GM18858 (cell line): ENCODE measurements around the gene LHFPL4.
"Not testable (repeated sequence)": the region's sequence is repeated elsewhere in the genome, so short reads cannot be mapped to it uniquely, and the experiment has no call there.

Source experiments
- ATAC-seq: cut with Tn5 transposase; IDR thresholded peaks from one replicate; pipeline ENCODE4 v1.9.1; 2021; ENCODE audit not compliant: unreplicated experiment

Gene LHFPL4

DNA sequence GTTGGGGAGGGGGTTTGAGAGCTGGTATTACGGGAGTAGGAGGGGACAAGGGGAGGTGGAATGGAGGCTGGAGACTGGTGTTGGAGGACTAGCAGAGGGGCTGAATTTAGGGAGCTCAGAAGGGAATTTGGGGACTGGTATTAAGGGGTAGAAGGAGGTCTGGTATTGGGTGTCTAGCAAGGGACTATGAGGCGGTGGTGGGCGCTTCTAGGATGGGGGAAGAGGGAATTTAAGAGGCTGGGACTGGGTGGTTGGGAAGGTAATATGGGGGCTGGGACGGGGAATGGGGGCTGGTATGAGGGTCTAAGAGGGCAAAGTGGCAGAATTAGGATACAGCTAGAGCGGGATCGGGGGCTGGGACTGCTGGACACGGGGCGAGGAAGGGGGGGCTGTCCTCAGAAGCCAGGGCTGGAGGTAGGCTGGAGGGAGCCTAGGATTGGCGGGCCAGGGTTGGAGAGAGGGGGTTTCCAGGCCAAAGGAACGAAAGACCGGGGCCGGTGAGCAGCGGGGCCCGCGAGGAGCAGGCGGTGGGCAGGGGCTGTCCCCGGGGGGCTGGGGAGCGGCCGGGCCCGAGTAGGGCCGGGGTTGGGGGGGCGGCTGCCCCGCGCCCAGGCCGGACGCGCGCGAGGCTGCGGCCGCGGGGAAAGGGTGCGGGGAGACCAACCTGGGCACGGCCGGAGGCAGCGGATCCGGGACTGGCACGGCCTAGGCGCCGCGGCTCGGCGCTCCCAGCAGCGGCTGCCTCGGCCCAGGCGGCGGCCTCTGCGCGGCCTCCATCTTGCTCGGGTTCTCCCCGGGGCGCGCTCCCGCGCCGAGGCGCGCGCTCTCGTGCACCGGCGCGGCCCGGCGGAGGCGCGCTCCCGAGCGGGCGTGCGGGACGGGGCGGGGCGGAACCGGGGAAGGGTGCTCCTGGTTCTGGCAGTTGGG is at the start of gene LHFPL4:
LHFPL4 (minus strand) TSS at position 802 of the 927 bp plus-strand sequence. CDS start 1,143 bp downstream, outside the sequence.
- ATAC-seq, result no peak

DNA sequence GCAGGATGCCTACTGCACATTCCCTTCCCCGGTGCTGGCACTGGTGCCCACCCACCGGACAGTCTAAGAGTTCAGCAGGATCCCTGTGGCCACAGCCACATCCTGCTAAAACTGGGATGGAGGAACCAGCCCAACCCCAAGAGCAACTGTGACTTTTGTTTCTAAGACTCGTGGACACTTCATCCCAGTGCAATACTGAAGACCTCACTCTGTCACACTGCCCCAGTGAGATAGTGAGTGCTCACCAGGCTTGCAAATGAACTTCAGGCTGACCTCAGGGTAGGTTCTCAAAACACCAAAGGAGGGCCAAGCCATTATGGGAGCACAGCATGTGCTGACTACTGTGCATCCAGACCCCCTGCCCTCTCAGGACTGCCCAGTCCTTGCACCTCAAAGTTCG is 49.0 kb upstream of the LHFPL4 start:
- no peak for ATAC-seq

DNA sequence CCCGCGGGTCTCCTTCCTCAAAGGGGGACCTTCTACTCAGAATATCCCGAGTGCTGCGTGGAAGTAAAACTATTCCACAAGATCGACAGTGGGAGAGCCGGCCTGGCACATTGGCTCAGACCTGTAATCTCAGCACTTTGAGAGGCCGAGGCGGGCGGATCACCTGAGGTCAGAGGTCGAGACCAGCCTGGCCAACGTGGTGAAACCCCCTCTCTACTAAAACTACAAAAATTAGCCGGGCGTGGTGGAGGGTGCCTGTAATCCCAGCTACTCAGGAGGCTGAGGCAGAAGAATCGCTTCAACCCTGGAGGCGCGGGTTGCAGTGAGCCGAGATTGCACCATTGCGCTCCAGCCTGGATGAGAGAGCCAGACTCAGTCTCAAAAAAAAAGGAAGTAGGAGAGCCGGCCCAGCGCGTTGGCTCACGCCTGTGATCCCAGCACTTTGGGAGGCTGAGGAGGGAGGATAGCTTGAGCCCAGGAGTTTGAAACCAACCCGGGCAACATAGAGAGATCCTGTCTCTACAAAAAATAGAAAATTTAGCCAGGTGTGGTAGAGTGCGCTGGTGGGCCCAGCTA is 47.5 kb upstream of the LHFPL4 start:
- ATAC-seq, result not testable (repeated sequence)

DNA sequence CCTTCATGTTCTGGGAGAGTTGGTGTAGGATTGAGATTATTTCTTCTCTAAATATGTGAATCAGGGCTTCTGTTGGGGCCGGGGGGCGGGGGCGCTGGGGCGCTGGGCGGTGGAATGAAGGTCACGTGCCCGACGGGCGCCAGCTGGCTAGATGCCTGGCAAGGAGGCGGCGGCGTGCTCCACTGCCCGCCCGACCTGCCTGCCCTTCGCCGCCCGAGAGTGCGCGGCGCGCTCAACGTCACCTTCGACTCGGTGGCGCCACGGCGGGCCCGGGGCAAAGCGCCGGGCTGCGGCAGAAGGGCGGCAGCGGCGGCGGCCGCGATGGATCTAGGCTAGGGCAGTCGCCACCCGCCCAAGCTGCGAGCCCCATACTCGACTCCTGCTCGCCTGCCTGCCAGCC is 47.0 kb upstream of the LHFPL4 start:
- ATAC-seq, result no peak

DNA sequence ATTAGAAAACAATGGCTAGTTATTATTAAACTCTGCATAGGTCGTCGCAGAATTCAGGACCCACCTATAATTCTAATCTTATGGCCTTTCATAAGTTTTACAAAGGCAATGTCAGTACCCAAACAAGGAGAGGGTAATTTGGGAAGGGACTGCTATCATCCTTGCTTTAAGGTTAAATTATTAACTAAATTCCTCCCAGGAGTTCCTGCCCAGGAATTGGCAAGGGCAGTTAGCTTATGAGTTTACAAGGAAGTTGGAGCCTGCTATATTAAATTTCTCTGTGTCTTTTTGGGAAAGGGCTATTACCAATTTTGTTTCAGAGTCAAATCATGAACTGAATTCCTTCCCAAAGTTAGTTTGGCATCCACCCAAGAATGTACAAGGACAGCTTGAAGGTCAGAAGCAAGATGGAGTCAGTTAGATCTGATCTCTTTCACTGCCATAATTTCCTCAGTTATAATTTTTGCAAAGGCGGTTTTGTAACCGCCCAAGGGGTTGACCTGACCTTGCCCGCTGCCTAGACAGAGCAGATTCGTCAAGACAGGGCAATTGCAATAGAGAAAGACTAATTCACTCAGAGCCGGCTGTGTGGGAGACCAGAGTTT is 45.3 kb upstream of the LHFPL4 start:
- ATAC-seq, result no peak

DNA sequence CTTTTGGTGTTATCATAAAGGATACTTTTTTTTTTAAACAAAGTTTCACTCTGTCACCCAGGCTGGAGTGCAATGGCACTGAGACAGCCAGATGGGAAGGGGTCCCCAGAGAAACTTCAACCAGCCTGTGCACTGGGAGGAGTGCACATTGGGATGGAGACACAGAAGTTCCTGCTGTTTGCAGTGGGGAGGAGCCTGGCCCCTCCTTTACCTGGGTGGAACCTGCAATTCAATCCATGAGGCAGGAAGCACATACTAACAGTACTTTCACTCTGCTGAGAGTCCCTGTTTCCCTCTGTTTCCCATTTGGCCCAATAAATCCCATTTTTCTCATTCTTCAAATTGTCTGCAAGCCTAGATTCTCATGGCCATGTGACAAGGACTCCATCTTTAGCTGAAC is 42.3 kb upstream of the LHFPL4 start:
- ATAC-seq, result no peak

DNA sequence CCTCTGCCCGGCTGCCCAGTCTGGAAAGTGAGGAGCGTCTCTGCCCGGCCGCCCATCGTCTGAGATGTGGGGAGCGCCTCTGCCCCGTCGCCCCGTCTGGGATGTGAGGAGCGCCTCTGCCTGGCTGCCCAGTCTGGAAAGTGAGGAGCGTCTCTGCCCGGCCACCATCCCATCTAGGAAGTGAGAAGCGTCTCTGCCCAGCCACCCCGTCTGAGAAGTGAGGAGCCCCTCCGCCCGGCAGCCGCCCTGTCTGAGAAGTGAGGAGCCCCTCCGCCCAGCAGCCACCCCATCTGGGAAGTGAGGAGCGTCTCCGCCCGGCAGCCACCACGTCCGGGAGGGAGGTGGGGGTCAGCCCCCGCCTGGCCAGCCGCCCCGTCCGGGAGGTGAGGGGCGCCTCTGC is 38.2 kb upstream of the LHFPL4 start:
- ATAC-seq, result not testable (repeated sequence)

DNA sequence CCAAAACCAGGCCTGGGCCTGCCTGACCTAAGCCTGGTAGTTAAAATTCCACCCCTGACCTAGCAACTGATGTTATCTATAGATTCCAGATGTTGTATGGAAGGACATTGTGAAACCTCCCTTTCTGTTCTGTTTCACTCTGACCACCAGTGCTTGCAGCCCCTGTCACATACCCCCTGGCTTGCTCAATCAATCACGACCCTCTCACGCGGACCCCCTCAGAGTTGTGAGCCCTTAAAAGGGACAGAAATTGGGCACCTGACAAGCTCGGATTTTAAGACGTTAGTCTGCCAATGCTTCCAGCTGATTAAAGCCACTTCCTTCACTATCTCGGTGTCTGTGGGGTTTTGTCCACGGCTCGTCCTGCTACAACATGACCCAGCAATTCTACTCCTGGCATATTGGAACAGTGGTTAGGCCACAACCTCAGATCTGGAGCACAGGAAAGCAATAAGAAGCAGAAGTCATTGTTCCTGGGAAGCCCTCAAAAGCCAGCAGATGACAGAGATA is 36.7 kb upstream of the LHFPL4 start:
- no peak for ATAC-seq

DNA sequence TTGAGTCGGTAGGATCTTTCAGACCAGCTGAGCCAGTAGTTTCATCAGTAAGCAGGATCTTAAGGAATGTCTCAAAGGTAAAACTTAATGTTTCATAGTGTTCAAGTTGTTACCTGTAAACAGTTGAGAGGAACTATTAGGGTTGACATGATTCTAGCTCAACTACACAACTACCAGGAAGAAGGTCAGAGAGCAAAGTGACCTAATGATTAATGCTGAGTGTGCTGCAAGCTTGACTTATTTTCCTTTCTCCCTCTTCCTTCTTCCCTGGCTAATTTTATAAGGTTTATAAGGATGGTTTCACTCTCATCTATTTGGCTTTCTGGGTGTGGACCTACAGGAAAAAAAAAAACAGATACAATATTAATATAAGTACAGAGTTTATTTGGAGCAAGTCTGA is 30.2 kb upstream of the LHFPL4 start:
- no peak for ATAC-seq

DNA sequence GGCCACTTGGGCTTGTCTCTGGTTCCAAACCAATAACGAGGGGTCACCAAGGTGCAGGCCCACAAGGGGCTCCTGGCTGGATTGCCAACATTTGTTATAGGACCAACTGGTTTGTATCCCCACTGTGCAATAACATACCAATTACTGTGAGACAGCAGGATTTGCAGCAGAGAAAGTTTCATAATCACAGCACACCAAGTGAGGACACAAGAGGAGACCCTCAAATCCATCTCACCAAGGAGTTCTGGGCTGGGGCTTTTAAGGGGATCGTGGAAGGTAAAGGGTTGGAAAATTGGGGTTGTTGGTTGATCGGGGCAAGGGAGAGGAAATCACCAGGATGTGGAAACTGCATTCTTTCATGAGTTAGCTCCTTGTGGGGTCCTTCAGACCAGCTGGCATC is 29.7 kb upstream of the LHFPL4 start:
- no peak for ATAC-seq

DNA sequence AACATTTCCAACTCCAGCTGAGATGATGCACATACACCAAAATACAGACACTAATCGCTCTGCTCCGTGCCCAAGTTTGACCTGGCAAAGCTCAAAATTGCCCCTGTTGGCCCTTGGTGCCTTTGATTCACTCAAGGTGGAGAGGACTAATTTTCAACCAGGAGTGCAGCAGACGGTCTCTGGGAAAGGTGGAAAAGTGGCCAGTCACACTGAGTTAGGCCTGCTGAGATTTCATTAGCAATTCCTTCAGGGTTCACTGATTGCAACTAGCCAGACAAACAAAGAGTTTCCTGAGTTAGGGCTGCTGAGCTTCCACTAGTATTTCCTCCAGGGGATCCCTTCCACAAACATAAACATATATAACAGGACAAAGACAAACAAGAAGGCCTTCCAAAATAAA is 28.7 kb upstream of the LHFPL4 start:
- ATAC-seq, result no peak

DNA sequence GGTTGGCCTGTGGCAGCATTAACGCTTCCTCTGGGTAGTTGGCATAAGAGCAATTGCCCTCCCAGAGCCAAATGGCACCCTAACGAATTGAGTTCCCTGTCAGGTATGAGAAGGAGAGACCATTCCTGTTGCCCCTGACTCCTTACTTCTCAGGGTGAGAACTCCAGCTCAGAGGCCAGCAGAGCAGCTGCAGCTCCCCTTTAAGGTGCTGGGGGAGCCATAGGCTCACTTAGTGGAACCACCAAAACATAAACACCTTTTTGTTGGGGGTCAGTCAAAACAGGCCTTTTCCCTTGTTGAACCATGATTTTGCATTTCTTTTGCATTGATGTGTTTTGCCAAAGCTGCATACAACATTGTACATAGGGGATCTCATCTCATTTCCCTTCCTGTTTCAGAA is 28.1 kb upstream of the LHFPL4 start:
- no peak for ATAC-seq

DNA sequence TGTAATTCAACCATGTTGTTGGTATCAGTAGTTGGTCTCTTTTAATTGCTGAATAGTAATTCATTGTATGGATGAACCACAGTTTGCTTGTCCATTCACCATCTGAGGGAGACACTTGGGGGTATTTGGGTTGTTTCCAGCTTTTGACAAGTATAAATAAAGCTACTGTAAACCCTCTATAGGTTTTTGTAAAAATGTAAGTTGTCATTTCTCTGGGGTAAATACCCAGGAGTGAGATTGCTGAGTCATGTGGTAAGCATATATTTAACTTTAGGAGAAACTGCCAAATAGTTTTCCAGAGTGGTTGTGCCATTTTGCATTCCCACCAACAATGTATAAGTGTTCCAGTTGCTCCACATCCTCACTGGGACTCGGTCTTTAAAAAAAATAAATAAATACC is 15.4 kb upstream of the LHFPL4 start:
- ATAC-seq, result no peak

DNA sequence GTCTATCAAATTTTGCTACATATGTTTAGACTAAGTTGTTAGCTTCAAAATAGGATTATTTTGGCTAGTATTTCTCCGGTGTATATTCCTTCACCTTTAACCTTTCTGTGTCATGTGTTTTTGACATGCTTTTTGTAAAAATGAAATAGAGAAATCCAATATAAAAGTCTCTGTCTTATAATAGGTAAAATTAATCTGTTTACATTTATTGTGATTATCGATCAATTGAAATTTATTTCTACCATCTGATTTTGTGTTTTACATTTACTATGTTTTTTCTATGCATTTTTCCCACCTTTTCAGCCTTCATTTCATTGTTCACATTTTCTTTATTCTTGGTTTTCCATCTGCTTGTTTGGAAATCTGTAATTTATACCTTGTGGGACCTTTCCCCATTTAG is 11.7 kb upstream of the LHFPL4 start:
- ATAC-seq, result no peak

DNA sequence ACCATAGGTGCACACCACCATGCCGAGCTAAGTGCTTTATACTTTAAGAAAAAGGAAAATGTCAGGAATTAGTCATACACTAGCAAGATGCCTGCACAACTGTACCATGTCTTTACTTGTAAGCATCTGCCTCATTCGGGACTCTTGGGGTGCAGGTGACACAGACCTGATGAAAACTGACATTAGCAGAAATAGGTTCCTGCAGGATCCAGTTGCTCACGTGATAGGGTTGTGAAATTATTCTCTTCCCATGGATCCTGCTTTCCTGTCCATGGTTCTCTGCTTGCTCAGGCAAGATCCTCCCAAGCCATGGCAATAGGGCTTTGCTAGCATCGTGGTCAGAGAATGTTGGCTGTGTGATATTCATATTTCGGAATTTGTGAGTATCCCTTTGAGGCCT is 10.2 kb upstream of the LHFPL4 start:
- no peak for ATAC-seq

DNA sequence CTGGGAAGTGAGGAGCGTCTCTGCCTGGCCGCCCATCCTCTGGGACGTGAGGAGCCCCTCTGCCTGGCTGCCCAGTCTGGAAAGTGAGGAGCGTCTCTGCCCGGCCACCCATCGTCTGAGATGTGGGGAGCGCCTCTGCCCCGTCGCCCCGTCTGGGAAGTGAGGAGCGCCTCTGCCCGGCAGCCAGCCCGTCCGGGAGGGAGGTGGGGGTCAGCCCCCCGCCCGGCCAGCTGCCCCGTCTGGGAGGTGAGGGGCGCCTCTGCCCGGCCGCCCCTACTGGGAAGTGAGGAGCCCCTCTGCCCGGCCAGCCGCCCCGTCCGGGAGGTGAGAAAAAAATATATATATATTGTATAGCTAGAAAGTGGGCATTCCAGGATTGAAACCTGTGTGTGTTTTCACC is 6.4 kb upstream of the LHFPL4 start:
- not testable (repeated sequence) for ATAC-seq

DNA sequence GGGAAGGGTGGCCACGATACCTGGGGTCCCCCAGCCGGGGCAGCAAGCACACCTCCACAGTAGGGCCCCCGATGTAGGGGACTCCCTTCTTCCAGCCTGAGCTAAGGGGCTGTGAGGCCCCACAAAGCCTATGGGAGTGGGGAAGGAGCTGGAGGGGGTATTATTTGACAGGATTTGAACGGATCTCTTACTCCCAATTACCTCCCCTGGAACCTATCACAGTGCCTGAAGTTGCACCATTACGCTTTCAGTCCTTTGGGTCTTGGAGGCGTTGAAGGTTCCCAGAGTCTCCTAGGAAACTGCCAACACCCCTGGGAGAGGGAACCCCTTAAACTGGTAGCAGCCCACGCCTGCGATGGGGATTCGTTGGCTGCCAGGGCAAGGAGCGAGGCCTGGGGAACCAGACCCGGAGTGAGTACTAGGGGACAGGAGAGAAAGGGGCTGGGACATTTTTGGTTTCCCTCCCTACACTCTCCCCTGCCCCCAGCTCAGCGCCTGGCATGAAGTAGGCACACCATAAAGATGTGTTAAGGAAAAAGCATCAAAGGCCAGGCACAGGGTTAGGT is 409 bp upstream of the LHFPL4 start:
- no peak for ATAC-seq

DNA sequence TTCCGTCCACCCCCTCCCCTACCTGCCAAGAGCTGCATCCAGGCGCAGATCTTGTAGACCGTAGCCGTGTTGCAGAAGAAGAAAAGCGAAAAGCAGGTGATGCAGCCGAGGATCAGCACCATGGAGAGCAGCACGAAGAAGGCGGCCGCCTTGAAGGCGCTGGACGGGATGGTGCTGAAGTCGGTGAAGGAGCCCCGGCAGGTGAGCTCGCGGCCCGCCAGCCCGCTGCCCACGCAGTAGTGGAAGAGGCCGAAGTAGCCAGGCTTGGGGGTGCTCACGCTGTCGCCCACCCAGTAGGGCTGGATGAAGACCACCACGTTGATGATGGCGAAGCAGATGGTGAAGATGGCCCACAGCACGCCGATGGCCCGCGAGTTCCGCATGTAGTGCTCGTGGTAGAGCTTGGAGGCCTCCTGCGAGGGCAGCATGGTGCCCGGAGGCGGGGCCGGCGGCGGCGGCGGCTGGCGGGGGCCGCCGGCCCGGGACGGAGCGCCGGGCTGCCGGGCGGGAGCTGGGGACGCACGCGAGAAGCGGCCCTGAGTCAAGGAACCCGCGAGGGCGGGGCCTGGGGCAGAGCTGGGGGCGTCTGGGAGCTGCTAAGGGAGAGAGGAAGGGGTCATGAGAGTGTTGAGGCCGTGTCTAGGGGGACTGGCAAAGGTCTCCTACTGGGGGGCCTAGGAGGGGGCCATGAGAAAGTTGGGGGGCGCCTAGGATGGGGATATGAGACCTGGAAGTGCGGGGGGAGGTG is 1.2 kb downstream of the LHFPL4 start:
- no peak for ATAC-seq

DNA sequence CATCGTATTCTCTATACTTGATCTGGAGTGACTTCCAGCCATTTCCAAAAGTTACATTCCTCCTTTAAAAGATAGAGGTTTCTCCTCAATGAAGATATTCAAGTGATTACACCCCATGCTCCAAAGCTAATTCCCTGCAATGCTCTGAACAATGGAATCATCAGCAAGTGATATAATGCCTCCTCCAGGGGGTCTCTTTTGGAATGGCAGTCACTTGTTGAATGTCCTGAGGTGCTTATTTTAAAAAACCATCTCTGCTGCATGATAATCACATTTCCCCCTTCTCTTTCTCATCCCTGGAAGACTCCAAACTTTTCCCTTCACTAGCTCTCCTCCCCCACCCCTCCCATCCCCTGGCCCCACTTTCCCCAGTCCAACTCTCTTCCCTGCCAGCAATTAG is 2.6 kb downstream of the LHFPL4 start:
- no peak for ATAC-seq

DNA sequence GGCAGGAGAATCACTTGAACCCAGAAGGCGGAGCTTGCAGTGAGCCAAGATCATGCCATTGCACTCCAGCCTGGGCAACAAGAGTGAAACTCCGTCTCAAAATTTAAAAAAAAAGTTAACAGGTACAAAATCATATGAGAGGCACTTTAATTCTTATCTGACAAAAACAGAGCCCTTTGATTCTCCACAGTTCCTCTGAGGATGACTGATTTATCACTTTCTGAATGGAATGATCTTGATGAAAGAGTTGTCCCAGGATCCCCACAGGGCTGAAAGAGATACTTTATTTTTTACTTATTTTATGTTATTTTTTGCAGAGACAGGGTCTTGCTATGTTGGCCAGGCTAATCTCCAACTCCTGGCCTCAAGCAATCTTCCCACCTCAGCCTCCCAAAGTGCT is 4.0 kb downstream of the LHFPL4 start:
- no peak for ATAC-seq

DNA sequence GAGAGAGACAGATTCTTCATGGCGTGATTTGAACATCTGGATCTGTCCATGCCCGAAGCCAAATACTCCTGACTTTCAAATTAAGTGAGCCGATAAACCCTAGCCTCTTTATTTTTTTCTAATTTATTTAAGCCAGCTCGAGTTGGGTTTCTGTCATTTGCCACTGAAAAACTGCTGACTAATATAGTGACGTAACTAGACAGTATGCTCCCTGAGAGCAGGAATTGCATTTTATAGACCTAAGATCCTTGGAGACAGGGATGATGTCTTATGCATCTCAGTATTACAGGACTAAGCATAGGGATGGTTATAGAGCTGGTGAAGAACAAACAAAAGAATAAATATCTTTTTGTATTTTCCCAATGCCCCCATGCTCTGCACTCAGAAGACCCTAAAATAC is 4.6 kb downstream of the LHFPL4 start:
- ATAC-seq, result no peak
